ENCODE measurements around the gene ZNF236. TPM values are rescaled to one million over a fixed set of nuclear protein-coding genes. Genes with fewer than 3 reads are reported as not detected.

The ZNF236 gene
- total and polyA plus RNA-seq, 11 donors = 1.9 to 17.0 (median 10.4) TPM

DNA sequence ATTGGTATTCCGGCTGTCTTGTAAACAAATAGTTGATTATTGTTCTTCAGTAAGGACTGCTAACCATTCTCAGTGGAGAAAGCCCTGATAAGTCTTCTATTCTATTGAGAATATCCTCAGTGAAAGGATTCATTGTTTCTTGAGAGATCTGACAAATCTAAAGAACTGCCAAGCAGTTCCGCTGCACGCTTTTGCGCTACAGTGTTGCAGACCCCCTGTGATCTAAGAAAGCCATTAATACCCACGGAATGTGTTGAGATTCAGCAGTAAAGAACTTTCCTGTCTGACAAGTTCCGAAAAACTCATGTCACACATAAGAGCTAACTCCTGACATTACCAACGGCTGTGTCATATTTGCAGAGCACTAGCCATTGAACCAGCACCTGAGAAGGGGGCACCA lies 63.8 kb downstream of the ZNF236 start:
- DNase-seq (no peak), ATAC-seq (no peak)
- TF ChIP-seq, protein P1, sequence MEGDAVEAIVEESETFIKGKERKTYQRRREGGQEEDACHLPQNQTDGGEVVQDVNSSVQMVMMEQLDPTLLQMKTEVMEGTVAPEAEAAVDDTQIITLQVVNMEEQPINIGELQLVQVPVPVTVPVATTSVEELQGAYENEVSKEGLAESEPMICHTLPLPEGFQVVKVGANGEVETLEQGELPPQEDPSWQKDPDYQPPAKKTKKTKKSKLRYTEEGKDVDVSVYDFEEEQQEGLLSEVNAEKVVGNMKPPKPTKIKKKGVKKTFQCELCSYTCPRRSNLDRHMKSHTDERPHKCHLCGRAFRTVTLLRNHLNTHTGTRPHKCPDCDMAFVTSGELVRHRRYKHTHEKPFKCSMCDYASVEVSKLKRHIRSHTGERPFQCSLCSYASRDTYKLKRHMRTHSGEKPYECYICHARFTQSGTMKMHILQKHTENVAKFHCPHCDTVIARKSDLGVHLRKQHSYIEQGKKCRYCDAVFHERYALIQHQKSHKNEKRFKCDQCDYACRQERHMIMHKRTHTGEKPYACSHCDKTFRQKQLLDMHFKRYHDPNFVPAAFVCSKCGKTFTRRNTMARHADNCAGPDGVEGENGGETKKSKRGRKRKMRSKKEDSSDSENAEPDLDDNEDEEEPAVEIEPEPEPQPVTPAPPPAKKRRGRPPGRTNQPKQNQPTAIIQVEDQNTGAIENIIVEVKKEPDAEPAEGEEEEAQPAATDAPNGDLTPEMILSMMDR (IDR thresholded peaks at IDR 0.05) = no peak
- no peak for TF ChIP-seq POLR2A (IDR thresholded peaks at IDR 0.05)
- intact Hi-C loops (cut with DNase I) = loop anchor here in 1 of 10 donors (10.0 kb wide), 1 partner anchor 81 kb away; no protein-coding TSS in a partner anchor
- peaks cover 0 to 93% (median 81%) of the 10 kb centered on the region in 9 donors for H3K36me3 ChIP-seq
- no peaks in the 10 kb centered on the region for H3K27me3 ChIP-seq
- WGBS, 4 donors = 87 to 96% (median 89%) methylated on average over 7 of the region's 7 CpGs
- no peaks in the 10 kb centered on the region for H3K4me1 ChIP-seq
- no peak overlapping the region for H3K27ac ChIP-seq
- no peaks in the 10 kb centered on the region for H3K9me3 ChIP-seq
- no peak overlapping the region for H3K4me3 ChIP-seq

DNA sequence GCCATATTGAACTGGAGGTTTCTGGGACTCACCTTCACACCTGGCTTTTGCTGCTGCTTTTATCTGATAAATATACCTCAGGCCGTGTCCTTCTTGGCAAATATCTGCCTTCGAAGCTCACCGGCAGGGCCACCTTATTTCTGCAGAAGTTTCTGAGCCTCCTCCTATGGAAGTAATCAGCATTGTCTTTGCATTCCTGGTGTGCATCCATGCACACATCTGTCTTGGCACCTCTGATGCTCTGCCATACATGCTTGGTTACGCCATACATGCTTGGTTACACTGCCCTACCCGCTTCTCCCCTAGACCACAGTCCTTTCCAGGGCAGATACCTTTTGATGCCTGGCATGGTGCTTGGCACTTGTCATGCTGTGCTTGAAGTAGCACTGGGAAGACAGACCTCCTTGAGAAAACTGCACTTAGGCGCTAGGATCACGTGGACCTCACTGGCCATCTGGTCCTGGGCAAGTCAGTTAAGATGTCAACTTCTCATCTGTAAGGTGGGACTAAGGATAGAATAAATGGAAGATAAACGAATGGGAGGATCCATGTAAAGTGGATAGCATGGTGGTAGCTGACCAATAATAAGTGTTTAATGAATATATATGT lies 66.8 kb downstream of the ZNF236 start:
- no peak overlapping the region for H3K4me3 ChIP-seq
- ATAC-seq (no peak), DNase-seq (no peak)
- 94 to 97% (median 96%) methylated on average over 8 of the region's 8 CpGs for WGBS, 4 donors
- TF ChIP-seq, protein P1 (IDR thresholded peaks at IDR 0.05) = no peak
- TF ChIP-seq POLR2A (IDR thresholded peaks at IDR 0.05) = no peak
- no peaks in the 10 kb centered on the region for H3K9me3 ChIP-seq
- H3K27me3 ChIP-seq = no peaks in the 10 kb centered on the region
- H3K27ac ChIP-seq = no peak overlapping the region
- peaks cover 0 to 76% (median 54%) of the 10 kb centered on the region in 9 donors for H3K36me3 ChIP-seq
- H3K4me1 ChIP-seq = no peaks in the 10 kb centered on the region
- intact Hi-C loops (cut with DNase I) = loop anchor here in 1 of 10 donors (10.0 kb wide), 1 partner anchor 84 kb away; no protein-coding TSS in a partner anchor

DNA sequence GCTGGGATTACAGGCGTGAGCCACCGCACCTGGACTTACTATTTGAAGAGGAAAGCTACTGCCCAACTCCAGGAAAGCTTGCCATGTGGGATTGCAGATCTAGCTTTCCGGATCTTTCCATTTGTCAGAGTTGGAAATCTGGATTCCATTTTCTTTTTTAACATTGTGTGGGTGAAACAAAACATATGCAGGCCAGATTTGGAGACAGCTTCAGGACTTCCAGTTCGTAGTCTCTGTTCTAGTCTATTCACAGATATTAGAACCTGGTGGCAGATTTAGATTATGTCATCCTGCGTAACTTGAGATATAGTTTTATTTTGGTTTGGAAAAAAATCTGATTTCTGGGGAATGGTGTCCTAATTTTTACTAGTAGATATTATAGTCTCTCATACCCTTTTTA lies 70.5 kb downstream of the ZNF236 start:
- no peak overlapping the region for H3K27ac ChIP-seq
- DNase-seq (no peak), ATAC-seq (no peak)
- H3K36me3 ChIP-seq = peaks cover 12 to 75% (median 57%) of the 10 kb centered on the region in 9 donors
- intact Hi-C loops (cut with DNase I) = no loop called here
- H3K27me3 ChIP-seq = no peaks in the 10 kb centered on the region
- H3K9me3 ChIP-seq = no peaks in the 10 kb centered on the region
- no peaks in the 10 kb centered on the region for H3K4me1 ChIP-seq
- 87 to 94% (median 91%) methylated on average over 5 of the region's 5 CpGs for WGBS, 4 donors
- no peak for TF ChIP-seq POLR2A (IDR thresholded peaks at IDR 0.05)
- TF ChIP-seq, protein P1 (IDR thresholded peaks at IDR 0.05) = no peak
- H3K4me3 ChIP-seq = no peak overlapping the region

DNA sequence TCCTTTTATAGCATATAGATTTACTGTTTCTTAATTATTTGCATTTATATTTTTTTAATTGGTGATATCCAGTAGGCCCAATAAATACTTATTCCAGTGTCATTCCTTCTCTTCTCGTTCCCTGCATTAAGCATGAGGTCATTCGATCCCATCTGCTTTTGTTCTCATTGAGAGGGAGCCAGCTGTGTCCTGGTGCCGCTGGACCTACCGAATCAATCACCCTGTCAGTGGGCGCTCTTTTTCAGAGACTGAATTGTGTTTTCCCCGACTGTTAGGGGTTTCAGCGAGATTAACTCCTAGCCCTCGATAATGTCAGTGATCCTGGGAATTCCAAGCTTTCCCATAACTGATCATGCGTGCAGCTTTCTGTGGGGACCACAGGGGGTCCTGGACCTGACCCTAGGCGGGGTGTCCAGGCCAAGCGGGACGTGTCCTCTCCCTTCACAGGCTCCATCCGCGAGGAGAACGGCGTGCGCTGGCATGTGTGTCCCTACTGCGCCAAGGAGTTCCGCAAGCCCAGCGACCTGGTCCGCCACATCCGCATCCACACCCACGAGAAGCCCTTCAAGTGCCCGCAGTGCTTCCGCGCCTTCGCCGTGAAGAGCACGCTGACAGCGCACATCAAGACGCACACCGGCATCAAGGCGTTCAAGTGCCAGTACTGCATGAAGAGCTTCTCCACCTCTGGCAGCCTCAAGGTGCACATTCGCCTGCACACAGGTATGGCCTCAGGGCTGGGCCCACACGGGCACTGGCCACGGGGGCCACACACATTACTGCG lies 72.4 kb downstream of the ZNF236 start:
- H3K9me3 ChIP-seq = no peaks in the 10 kb centered on the region
- no peak overlapping the region for H3K27ac ChIP-seq
- H3K27me3 ChIP-seq = no peaks in the 10 kb centered on the region
- no peak for DNase-seq
- peaks cover 12 to 83% (median 60%) of the 10 kb centered on the region in 9 donors for H3K36me3 ChIP-seq
- WGBS, 4 donors = 95 to 98% (median 96%) methylated on average over 26 to 37 of the region's 37 CpGs
- intact Hi-C loops (cut with DNase I) = no loop called here
- no peak for ATAC-seq
- H3K4me3 ChIP-seq = no peak overlapping the region
- H3K4me1 ChIP-seq = no peaks in the 10 kb centered on the region
- no peak for TF ChIP-seq POLR2A (IDR thresholded peaks at IDR 0.05)
